GM04503 (cell line): ENCODE data around the gene KIAA0319L.
"Not testable (repeated sequence)": the region's sequence is repeated elsewhere in the genome, so short reads cannot be mapped to it uniquely, and the experiment has no call there.

Experiments
- DNase-seq: peaks from one replicate; pipeline ENCODE4 v3.0.0-alpha.2; 2012; ENCODE audit warnings: low read depth

The KIAA0319L gene

DNA sequence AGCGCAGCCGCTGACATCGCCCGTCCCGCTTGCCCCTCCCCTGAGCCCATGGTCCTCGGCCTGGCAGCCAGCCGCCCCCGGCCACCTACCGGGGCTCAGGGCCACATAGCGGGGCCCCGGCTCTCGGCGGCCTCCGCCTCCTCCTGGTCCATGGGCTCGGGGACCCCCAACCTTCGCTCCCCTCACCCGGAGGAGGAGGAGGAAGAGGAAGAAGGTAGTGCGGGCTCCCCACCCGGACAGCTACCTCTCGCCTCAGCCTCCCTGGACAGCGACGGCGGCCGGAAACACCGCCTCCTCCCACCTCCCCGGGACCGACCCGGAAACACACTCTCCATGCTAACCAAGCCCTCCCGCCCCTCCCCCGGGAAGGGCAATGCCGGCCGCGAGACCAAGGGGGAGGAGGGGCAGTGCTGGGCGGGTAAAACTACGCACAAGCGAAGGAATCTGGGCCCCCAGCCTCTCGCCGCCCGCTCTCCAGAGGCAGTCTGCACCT lies at the start of gene KIAA0319L:
Gene KIAA0319L, minus strand, starts transcription at position 286 of the 493 bp plus-strand sequence. CDS start 2,912 bp downstream, outside the sequence.
- DNase-seq: no peak

DNA sequence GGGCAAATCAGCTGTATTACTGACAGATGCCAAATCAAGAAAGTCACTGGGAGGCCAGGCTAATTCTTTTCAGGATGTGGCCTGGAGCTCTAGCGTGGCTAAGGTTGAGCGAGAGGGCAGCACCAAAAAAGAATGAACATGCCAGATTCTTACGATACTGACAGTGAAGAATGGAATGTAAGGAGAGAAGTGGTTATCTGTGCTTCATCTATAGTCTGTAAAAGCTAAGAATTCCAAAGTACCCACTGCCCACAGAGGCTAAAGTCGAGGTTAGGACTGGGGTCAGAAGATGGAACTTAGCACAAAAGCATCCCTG lies 48.6 kb upstream of the KIAA0319L start:
- peak; percentile 18 for DNase-seq

DNA sequence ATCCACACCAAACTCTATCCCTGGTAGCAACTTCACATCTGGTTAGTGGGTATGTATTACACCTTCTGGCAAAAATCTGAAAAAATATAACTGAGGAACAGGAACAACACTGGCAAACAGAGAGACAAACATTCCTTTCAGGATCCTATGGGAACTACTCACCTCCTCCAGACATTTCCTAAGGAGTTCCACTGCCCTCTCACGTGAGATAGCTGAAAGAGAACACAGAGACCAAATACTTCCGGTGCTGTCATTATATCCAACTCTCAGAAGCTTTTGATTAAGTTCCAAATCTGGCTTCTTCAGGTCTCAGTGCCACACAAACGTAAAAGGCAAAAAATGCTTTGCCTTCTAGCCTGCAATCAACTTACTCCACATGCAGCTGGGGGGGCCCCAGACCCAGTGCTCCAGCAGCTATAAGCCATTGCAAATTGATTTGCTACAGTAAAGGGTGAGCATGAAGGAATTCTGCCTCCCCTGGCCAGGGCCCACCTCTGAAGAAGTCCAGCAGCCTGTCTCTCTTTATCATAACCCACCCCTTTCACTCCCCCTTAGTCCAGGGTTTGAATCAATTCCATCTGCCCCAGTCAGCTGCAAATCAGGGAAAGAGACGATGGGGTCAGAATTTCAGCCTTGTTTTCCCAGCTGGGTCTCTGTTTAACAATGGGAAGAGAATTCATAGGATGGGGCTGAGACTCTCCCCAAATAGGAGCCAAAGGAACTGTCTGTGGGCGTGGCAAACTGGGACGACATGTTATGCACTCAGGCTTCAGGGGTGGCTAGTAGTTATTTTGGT lies 48.1 kb upstream of the KIAA0319L start:
- no peak for DNase-seq

DNA sequence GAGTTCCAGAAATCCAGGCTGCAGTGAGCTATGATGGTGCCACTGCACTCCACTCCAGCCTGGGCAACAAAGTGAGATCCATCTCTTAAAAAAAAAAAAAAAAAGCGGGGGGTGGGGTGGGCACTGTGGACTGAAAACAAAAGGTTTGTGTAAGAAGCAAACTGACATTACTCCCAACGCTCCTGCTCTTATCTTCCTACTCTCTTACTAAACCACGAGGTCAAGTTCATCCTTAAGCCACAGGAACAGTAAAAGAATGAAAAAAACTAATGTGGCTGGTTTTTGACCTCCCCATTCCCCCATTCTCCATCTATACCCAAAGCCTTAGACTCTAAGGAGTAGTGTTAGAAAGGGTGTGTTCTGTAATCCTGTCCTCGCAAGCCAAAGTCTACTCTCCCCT lies 46.7 kb upstream of the KIAA0319L start:
- no peak for DNase-seq

DNA sequence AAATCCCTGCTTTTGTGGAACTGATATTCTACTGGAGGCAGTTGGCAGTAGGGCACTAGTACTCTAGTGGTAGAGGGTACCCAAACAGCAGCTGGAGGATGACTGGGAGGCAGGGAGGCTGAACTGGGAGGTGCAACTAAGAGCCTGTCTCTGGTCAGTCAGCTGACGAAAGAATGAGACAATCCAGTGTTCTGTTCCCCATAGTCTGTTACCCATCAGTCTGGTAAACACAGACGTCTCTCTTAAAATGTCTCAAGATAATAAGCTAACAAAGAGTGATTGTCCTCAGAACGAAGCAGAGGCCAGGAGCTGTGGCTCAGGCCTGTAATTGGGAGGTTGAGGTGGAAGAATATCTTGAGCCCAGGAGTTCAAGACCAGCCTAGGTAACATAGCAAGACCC lies 46.3 kb upstream of the KIAA0319L start:
- no peak for DNase-seq

DNA sequence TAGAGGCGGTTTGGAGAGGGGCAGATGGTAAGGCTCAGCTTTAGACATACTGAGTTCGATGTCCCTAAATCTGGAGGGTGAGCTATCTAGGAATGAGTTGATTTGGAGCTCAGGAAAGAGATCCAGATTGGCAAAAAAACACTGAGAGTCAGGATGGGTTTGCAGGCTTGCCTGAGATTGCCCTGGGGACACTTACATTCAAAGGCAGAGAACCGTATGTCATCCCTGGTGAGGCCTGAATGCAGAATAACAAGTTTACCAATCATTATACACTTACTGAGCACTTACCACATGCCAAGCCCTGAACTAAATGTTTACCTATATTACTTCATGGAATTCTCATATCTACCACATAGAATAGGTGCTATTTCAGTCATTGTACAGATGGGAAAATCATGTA lies 43.4 kb upstream of the KIAA0319L start:
- no peak for DNase-seq

DNA sequence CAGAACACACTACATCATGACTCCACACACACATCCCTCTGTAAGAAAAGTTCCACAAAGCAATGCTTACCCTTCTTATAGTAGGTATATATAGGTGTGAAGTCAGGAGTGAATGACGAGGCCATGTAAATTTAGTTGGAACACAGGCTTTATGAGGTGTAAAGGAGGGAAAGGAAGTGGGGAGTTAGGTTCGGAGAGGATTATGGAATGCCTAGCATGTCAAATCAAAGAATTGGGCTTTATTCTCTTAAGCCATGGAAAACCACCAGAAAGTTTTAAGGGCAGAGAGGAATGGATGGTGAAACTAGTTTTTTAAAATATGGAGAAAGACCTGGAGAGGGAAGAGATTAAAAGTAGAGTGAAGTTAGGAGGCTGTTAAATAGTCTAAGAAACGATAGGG lies 42.2 kb upstream of the KIAA0319L start:
- no peak for DNase-seq

DNA sequence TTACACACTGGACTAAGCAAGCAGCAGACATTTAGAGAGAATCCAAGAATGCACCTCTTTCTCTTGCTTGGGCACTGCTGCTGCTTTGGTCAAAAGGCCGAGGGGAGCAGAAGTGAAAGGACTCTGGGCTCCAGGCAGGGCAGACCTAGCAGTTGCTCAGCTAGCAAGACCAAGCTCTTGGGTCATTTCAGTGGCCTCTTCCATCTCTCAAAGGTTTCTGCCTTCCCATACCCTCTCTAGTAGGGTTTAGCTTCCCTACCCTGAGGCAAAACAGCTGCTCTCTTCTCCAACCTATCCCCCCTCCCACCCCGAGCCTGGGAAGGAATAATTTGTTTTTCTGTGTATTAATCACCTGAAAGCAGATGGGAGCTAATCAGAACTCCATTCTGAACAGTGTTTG lies 41.7 kb upstream of the KIAA0319L start:
- DNase-seq: no peak

DNA sequence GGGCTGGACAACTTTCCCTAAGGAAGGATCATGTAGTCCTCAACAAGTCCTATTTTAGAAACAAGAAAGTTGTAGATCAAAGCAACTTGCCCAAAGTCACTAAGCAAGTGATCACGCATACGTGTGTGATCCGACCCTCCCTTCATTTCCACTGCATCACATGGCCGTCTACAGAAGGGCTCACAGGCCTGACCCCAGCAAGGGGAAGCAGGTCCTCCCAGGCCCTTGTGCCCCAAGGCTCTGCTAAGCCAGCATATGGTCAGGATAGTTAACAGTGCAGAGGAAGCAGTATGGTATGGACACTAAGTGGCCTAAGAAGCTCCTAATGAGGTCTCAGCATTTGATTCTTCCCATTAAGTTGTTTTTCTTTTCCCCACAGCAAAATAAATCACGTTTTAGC lies 40.7 kb upstream of the KIAA0319L start:
- DNase-seq: no peak

DNA sequence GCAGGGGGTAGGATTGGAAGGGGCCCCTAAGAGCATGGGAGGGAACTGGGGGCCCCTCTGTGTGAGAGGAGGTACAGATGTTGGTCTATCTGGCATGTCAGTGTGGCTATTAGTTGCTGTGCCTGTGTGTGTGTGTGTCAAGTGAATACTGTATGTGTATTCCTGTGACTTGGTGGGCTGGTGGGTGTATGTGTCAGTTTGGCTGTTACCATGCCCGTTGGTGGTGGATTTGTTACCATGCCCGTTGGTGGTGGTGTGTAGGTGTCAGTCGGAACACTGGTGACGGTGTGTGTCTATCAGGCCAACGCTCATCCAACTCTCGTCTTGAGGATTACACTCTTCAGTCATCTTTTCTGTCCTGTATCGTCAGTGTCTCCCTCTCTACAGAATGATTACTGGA lies 38.5 kb upstream of the KIAA0319L start:
- no peak for DNase-seq

DNA sequence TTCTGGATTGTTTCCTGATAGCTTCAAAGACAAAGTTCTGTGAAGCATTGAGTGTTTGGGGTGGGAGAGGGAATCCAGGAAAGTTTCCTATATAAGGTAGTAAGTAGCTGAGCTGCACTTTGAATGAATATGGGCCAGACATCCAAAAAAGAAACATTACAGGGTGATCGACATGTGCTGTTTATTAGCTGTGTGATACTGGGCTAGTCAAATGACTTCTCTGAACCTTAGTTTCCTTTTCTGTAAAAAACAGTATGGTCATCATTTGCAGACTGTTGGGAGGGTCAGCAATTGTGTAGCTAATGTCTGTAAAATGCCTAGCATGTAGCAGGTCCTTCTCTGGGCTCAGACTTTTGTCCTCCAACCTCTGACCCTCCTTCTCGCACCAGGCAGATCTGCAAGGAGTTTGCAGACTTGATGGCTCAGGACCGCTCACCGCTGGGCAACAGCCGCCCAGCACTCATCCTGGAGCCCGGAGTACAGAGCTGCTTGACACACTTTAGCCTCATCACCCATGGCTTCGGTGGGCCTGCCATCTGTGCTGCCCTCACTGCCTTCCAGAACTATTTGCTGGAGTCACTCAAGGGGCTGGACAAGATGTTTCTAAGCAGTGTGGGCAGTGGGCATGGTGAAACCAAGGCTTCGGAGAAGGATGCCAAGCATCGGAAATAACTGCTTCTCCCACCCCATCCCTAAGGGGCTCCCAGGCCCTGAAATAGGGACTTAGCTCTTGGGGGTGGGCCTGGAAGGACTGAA lies 37.0 kb upstream of the KIAA0319L start:
- no peak for DNase-seq

DNA sequence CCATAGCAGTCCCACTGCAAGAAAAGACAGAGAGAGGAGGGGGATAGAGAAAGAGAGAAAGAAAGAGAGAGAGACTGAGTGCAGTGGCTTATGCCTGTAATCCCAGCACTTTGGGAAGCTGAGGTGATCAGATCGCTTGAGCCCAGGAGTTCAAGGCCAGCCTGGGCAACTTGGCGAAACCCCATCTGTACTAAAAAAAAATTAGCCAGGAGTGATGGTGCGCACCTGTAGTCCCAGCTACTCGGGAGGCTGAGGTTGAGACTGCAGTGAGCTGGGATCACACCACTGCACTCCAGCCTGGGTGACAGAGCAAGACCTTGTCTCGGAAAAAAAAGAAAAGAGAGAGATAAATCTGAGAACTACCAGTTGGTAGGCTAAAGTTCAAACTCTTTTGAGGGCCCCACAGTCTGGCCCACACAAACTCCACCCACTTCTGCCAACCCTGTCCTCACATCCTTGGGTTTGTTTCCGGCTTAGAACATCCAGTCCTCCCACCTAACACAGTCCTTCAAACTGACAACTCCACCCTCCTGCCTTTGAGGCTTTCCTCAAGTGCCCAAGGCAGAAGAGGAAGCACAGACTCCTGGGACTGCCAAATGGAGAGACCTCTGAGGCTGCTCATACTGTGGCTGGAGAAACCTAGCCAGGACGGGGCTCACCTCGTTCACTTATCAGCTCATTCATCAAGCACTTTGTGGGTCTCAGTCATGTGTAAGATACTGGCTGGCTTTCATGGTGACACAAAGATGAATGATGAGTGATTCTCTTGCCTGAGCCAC lies 36.0 kb upstream of the KIAA0319L start:
- DNase-seq: no peak

DNA sequence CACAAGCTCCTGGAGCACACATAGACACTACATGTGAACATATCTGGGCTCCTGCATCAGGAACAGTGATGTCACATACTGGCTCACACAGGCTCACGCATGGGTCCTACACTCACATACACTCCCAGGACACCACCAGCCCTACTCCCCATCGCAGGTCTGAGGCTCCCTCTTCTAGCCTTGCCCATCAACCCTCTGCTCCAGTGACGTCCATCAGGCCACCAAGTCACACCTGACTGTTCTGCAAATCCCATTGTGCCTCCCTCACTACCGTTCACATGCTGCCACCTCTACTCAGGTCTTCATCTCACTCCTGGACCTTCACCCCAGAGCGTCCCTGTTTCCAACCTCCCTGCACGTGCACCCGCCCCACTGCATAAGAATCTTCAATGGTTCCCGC lies 34.0 kb upstream of the KIAA0319L start:
- no peak for DNase-seq

DNA sequence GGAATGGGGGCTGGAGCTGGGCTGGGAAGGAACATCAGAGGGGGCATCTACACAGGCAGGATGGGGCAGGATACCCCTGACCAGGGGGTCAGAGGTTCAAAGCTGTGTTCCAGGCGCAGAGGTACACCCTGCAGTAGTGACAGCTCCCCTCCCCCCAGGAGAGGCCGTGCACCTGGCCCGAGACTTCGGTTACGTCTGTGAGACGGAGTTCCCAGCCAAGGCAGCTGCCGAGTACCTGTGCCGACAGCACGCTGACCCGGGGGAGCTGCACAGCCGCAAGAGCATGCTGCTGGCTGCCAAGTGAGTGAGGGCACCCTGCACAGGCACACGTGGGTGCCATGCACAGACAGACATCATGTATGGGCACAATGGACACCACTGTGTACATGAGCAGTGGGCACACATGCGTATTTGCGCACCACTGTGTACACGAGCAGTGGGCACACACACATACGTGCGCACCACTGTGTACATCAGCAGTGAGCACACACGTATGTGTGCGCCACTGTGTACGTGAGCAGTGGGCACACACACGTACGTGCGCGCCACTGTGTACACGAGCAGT lies 33.4 kb upstream of the KIAA0319L start:
- DNase-seq: no peak

DNA sequence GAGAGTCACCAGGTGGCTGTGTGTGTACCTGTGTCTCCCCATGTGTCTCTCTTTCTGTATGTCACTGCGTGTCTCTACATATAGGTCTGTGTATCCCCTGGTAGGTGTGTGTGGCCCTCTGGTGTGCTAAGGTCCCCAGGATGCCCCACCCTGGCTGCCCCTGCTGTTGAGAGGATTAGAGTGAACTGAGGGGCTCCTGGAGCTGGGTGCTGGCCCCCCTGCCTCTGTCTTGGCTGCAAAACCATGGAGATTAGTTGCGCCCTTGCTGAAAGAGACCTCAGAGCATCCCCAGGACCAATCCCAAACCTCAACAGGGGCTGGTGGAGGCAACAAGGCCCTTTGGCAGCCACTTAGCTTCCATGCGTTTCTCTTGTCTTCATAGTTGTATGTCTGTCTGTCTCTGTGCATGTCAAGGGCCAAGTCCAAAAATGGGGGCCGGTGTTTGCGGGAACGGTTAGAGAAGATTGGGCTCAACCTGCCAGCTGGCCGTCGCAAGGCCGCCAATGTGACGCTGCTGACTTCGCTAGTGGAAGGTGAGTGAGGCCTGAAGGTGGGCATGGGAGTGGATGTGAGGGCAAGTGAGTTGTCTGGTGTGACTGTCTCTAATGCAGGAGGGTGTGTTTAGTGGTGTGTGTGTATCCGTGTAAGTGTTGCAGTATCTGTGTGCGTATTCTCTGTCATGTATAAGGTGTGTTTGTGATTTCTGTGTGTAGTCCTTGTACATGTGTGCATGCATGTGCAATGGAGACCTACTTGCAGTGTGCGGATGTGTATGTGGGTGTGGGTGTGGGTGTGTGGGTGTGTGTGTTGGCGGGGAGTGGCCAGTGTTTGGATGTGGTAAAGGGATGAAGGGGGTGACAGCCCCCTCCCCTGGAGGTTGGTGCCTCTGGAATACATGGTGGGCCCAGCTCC lies 32.6 kb upstream of the KIAA0319L start:
- DNase-seq: no peak

DNA sequence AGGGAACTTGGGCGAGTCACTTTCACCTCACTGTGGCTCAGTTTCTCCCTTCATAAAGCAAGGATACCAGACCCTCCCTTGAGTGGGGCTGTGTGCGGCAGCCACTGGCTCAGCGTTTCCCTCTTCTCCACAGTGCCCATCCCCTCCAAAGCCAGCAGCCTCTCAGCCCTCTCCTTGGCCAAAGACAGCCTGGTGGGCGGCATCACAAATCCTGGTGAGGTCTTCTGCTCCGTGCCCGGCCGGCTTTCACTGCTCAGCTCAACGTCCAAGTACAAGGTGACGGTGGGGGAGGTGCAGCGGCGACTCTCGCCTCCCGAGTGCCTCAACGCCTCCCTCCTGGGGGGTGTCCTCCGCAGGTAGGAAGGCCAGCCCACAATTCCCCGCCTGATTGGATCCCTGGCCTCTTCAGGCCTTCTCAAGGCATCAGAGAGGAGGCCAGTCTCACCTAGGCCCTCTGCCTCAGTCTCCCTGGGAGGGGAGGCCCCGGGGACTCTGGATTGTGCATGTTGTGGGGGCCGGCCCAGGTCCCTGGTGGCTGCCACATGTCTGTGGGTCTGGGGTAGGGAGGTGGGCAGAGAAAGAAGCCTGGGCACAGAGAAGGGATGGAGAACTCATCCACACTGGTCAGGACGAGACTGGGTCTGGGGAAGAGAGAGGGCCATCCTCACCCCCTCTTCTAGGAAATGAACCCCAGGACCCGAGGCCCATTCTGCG lies 31.2 kb upstream of the KIAA0319L start:
- no peak for DNase-seq

DNA sequence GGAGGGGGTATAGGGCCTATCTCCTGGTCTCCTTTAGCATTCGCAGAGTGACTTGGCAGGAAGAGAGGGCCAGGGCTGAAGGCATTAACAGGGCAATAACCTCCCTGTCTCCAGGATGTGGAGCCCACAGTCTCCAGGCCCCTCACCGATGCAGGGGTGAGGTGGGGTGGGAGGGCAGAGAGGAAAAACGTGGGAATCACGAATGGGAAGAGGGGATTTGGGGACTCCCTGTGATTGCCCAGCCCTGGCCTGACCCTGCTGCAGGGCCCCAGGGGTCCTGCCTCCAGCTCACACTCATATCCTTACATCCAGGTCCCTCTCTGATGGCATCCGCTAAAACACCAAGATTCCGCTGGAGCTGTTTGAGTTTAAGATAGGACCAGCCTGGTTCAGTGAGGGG lies 30.5 kb upstream of the KIAA0319L start:
- no peak for DNase-seq

DNA sequence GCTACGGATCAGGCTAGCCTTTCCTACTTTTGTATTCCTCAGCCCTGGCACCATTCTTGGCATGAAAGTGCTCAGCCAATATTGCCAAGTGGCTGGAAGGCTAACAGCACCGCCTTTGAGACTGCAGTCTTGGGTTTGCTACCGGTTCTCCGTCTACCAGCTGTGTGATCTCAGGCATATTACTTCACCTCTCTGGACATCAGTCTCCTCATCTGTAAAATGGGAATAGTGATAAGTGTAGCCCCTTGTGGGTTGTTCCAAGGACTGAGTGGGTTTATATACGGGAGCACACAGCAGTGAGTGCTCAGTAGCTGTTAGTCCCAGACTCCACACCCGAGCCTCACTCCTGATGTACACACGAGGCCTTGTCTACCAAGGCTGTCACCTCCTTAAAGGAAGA lies 29.6 kb upstream of the KIAA0319L start:
- no peak for DNase-seq

DNA sequence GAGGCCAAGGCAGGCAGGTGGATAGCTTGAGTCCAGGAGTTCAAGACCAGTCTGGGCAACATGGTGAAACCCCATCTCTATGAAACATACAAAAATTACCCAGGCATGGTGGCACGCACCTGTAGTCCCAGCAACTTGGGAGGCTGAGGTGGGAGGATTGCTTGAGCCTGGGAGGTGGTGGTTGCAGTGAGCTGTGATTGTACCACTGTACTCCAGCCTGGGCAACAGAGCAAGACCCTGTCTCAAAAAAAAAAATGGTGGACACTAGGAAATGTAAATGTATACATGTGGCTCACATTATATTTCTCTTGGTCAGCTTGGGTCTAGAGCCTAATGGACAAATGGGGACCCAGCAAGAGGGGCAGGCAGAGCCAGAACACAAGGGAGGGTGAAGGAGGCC lies 28.6 kb upstream of the KIAA0319L start:
- DNase-seq: not testable (repeated sequence)

DNA sequence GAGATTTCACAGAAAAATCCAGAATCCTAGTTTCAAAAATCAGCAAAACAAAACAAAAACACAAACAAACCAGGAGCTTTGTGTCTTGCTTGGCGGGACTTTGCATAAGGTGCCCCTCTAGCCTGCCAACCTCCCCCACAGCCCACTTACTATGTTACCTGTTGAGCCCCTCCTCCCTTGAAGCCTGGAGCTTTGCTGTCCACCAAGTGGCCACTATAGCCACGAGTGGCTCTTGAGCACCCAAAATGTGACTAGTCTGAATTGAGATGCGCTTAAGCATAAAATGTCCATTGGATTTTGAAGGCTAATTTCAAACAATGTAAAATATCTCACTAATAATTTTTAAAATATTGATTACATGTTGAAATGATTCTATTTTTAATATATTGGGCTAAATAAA lies 28.1 kb upstream of the KIAA0319L start:
- no peak for DNase-seq

DNA sequence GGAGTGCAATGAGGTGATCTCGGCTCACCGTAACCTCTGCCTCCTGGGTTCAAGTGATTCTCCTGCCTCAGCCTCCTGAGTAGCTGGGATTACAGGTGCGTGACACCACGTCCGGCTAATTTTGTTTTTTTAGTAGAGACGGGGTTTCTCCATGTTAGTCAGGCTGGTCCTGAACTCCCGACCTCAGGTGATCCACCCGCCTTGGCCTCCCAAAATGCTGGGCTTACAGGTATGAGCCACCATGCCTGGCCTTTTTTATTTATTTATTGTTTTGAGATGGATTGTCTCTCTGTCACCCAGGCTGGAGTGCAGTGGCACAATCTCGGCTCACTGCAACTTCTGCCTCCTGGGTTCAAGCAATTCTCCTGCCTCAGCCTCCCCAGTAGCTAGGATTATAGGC lies 24.4 kb upstream of the KIAA0319L start:
- not testable (repeated sequence) for DNase-seq
